Tibial nerve (tissue), 4 donors: ENCODE results near the gene AMBP.

Experiments used
- EP300 ChIP-seq, 2 donors: sonication (generic); formaldehyde crosslinking; IDR thresholded peaks; one replicate each; pipeline ENCODE4 v1.6.1; 2017; ENCODE audit warnings: antibody characterized with exemption in 2 of 2, mild to moderate bottlenecking in 1 of 2
- POLR2A ChIP-seq, 2 donors: fragments of 450-650 bp; IDR thresholded peaks; one replicate each; pipeline ENCODE4 v1.6.1; 2017; ENCODE audit warnings: antibody characterized with exemption in 2 of 2, mild to moderate bottlenecking in 2 of 2, moderate library complexity in 2 of 2
- TF ChIP-seq, protein P1 (sequence below), 5 experiments: fragments of 200-600 bp in 3 of 5; fragments of 450-650 bp in 2 of 5; sonication (generic) in 3 of 5; IDR thresholded peaks; one replicate each; pipeline ENCODE4 v1.5.1; 2016 to 2019; ENCODE audit warnings: antibody characterized with exemption in 5 of 5, mild to moderate bottlenecking in 3 of 5, moderate library complexity in 2 of 5

GRCh38 chr9:114037249-114037648 lies 40.9 kb downstream of the AMBP start:
- TF ChIP-seq POLR2A (IDR thresholded peaks at IDR 0.05), result no peak
- no peak for TF ChIP-seq EP300 (IDR thresholded peaks at IDR 0.05)
- TF ChIP-seq, protein P1, sequence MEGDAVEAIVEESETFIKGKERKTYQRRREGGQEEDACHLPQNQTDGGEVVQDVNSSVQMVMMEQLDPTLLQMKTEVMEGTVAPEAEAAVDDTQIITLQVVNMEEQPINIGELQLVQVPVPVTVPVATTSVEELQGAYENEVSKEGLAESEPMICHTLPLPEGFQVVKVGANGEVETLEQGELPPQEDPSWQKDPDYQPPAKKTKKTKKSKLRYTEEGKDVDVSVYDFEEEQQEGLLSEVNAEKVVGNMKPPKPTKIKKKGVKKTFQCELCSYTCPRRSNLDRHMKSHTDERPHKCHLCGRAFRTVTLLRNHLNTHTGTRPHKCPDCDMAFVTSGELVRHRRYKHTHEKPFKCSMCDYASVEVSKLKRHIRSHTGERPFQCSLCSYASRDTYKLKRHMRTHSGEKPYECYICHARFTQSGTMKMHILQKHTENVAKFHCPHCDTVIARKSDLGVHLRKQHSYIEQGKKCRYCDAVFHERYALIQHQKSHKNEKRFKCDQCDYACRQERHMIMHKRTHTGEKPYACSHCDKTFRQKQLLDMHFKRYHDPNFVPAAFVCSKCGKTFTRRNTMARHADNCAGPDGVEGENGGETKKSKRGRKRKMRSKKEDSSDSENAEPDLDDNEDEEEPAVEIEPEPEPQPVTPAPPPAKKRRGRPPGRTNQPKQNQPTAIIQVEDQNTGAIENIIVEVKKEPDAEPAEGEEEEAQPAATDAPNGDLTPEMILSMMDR (IDR thresholded peaks at IDR 0.05), result no peak
